GM19438 (cell line): ENCODE results near the gene RAD23A.
"Not testable (repeated sequence)": the region's sequence is repeated elsewhere in the genome, so short reads cannot be mapped to it uniquely, and the experiment has no call there.

ENCODE experiments used
- ATAC-seq: cut with Tn5 transposase; IDR thresholded peaks from one replicate; pipeline ENCODE4 v1.9.1; 2021; ENCODE audit warnings: low read depth; ENCODE audit not compliant: unreplicated experiment

The RAD23A gene

DNA sequence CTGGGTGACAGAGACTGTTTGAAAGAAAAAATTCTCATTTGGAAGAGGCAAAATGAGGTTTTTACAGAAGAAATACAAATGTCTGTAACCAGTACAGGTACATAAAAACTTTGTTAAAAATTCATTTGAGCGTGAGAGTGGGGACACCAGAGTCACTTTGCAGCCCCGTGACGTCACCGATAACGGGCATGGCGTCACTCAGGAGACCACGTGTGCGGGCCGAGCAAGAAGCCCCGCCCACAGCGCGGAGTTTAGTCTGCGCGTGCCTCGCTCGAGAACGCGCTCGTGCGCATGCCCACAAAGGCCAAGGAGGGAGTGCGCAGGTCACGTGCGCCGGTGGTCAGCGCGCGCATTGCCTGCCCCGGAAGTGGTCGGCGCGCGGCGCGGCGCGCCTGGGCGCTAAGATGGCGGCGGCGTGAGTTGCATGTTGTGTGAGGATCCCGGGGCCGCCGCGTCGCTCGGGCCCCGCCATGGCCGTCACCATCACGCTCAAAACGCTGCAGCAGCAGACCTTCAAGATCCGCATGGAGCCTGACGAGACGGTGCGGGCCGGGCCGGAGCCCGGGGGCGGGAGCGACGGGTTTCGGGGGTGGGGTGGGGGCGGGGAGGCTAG is at the start of gene RAD23A:
TSS of gene RAD23A (plus strand) at position 384 of the 613 bp plus-strand sequence. CDS start at position 471, 87 bp downstream.
- peak; percentile 64 for ATAC-seq

DNA sequence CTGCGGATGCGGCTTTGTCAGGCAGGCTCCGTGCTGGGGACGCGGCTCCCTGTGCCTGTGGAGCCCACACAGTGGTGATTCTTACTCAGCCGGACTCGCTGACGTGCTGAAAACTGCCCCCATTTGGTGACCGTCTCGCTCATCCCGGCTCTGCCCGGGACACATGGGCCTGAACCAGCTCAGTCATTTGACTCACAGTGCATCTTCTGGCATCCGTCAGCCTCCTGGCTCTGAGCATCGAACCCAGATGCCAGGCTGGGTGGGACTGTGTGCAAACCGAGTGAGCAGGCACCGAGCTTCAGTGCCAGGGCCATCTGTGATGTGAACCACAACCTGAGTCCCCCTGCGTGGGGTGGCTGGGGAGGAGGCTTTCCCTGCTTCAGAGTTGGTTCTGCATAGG is 49.2 kb upstream of the RAD23A start:
- ATAC-seq: no peak

DNA sequence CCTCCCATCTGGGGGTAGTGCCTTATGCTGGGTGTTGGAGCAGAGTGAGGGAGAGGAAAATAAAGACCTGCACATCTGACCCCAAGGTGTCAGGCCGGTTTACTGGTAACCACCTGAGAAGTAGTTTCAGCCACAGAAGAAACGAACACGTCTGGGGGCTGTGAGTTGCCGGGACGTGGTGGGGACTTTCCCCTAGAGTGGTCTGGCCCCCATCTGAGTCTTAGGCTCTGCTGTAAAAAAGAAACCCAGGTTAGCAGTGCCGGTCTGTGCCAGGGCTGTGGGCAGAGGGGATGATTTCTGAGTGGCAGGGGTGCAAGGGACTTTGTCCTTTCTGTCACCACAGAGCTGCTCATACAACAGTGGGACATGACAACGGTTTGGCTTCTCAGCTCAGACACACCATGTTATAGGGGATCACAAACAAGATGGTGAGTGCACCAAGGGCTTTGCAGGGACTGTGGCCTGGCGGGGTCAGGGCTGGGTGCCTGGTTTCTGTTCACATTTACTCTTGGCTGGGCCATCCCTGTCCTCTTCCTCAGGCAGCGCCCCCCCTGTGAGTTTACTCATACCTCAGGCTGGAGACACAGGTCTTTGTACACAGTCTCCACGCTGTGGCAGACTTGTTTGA is 45.7 kb upstream of the RAD23A start:
- ATAC-seq: peak; percentile 89

DNA sequence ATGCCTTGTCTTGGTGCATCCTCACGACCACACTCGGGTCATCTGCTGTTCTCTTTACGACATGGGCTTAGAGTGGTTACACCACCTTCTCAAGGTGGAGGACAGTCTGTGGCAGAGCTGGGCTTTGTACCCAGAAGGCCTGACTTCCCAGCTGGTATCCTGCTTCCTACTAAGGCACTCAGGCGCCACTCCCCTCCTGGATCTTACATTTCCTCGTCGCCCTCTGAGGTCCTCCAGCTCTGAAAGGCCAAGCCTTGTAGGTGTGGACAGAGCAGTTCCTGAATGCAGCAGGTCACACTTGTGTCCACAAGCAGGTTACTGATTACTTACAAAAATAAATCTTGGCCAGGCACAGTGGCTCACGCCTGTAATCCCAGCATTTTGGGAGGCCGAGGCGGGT is 38.5 kb upstream of the RAD23A start:
- ATAC-seq: no peak

DNA sequence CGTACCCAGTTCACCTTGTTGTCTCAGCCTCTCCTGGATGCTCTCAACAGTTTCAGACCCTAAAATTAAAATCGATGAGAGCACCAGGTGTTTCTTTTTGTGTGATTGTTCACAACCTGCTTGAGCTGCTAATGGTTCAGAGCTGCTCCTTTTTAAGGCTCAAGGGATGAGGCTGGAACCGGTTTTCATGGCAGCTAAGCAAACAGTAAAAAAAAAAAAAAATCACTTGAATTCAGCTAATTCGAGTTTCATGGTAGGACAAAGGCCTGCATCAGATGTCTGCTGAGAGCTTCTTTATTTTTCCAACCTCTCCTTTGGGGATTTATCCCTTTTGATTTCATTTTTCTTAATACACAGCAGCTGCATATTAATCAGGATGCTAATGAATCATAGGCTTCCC is 33.1 kb upstream of the RAD23A start:
- no peak for ATAC-seq

DNA sequence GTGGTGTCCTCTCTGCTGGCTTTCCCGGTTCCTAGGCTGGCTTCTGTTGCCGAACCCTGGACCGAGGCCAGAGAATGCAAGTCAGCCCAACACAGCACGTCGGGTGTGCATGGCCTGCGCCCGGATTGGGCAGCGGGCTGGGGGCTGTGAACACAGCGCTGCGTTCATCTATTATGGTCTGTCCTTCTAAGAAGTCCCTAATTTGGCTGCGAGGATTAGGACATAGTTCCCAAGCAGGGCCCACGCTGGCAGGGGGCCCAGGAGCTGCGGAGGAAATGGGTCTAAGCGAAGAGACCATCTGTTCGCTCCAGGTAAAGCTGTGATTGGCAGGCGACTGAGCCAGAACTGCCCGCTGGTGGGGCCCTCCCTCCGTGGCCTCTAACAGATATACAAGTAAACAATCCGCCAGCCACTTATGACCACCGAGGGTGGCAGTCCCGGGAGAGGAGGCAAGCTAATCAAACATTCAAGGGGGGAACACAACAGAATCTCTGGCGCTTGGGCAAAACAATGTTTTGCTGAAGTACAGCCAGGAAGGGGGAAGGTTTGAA is 32.6 kb upstream of the RAD23A start:
- no peak for ATAC-seq

DNA sequence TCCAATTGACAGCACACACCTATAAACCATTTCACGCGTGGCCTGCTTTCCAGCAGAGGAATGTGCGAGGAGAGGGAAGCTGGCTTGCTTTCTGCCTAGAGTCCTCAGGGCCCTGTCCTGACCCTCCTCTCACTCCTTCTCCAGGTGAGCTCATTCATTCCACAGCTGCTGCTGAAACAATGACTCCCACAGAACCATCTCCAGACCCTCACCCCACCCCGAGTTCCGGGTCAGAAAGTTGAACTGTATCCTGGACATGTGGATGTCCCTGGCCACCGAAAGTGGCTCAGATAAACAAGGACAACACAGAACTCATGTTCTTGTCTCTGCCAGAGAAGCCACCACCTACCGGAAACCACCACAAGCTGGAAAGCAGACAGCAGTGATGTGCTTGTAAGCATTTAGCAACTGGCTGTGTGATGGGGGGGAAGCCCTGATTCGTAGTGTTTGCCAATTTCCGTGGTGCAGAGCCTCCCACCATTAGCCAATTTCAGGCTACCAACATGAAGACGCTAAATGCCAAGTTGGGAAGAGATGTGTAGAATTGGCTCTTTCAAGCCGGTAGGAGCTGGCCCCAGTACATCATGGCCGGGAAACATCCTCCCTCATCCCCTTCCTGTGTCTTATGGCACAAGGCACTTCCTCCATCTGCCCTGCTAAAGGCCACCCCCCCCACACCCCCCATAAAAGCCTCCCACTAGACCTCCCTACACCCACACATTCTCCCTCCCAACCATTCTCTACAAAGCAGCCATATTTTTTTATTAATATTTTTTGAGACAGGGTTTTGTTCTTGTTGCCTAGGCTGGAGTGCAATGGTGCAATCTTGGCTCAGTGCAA is 31.6 kb upstream of the RAD23A start:
- no peak for ATAC-seq

DNA sequence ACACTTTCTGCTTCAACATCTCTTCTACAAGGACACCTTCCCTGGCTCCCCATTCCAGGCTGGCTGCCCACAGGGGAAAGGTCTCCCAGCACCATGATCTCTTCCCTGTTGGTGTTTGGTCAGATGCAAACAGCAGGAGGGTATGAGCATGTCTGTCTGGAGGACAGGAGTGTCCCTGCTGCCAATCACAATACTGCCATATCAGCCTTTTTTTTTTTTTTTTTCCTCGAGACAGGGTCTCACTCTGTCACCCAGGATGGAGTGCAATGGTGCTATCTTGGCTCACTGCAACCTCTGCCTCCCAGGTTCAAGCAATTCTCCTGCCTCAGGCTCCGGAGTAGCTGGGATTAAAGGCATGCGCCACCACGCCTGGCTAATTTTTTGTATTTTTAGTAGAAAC is 29.8 kb upstream of the RAD23A start:
- not testable (repeated sequence) for ATAC-seq

DNA sequence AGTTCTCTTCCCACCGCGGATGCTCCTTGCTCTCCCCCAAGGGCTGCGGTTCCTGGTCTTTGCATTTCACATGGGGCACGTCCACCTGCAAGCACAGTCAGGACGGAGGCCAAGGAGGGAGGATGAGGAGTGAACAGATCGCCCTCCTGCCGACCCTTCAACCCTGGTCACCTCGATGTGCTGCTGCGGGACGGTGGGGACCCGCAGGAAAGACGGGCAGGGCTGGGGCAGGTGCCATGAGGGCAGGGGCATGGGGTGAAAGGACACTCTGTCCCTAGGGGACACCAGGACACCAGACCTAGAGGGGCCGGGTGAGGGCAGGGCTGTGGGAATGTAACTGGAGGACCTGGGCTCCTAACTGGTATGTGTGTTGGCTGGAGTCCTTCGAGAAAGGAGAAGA is 27.4 kb upstream of the RAD23A start:
- no peak for ATAC-seq

DNA sequence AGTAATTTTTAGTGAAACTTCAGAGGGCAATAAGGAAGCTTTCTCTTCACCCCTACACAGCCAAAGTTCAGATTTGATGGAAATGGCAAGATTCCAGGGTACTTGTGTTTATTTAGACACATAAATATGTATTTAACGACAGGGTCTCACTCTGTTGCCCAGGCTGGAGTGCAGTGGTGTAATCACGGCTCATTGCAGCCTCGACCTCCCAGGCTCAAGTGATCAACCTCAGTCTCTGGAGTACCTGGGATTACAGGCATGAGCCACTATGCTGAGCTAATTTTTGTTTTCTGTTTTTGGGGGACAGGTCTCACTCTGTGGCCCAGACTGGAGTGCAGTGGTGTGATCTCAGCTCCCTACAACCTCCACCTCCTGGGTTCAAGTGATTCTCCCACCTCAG is 24.6 kb upstream of the RAD23A start:
- no peak for ATAC-seq

DNA sequence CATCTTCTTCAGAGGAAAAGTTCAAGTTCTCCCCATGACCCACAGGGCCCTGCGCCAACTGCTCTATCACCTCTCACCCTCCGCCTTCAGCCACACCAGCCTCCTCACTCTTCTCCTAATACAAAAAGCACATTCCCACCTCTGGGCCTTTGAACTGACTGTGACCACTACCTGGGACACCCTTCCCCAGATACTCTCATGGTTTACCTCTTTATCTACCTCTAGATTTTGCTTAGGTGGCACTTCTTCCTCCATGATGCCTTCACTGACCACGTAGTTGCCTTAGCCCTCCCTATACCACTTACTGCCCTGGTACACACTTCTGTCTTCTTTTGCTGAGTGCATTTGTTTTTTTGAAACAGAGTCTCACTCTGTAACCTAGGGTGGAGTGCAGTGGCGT is 22.7 kb upstream of the RAD23A start:
- no peak for ATAC-seq

DNA sequence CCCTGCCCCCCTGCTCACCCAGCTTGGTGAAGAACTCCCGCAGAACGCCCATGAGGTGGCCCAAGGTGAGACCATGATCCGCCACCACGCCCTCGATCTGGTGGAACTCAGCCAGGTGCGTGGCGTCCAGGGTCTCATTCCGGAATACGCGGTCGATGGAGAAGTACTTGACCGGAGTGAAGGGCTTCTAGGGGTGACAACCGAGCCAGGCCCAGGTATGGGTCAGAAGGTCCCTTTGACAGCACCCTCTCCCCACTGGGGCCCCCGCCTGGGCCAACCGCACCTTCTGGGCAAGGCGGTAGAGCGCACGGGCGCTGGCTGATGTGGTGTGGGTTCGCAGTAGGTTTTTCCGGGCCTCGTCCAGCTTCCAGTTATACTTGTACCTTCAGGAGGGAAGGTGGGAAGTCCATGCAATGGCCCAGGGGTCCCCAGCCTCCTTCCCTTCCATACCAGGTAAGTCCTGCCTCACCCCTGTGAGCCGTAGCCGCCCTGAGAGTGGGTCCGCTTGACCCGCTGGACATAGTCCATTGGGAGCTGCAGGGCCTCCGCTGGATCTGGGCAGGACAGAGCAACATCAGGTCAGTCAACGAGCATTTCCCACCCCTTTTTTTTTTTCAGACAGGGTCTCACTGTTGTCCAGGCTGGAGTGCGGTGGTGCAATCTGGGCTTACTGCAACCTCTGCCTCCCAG is 20.9 kb upstream of the RAD23A start:
- ATAC-seq: no peak

DNA sequence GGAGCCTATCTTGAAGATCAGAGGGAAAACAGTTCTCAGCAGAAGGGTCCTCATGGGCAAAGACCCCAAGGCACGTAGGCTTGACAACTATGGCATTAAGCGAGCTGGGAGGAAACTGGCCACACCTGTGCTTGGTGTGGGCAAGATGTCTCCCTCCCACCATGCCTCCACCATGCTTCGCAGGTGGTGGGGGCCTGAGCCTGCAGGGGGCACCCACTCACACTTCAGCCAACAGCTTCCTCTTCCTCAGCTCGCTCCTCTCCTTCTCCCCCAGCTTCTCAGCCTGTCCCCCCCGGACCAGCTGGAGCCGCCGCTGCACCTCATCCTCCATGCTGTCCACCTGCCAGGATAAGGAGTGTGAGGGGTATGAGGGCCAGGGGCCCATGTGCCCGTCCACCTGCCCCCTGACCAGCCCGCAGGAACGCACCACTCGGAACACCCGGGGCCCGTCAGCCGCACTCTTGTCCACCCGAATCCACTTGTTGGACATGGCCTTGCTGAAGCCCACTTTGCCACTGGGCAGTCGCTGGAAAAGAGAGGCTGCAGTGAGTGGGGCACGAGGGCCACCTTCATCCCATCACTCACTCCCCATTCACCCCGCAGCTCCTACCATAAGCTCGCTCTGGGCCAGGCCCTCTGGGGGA is 15.5 kb upstream of the RAD23A start:
- ATAC-seq: no peak

DNA sequence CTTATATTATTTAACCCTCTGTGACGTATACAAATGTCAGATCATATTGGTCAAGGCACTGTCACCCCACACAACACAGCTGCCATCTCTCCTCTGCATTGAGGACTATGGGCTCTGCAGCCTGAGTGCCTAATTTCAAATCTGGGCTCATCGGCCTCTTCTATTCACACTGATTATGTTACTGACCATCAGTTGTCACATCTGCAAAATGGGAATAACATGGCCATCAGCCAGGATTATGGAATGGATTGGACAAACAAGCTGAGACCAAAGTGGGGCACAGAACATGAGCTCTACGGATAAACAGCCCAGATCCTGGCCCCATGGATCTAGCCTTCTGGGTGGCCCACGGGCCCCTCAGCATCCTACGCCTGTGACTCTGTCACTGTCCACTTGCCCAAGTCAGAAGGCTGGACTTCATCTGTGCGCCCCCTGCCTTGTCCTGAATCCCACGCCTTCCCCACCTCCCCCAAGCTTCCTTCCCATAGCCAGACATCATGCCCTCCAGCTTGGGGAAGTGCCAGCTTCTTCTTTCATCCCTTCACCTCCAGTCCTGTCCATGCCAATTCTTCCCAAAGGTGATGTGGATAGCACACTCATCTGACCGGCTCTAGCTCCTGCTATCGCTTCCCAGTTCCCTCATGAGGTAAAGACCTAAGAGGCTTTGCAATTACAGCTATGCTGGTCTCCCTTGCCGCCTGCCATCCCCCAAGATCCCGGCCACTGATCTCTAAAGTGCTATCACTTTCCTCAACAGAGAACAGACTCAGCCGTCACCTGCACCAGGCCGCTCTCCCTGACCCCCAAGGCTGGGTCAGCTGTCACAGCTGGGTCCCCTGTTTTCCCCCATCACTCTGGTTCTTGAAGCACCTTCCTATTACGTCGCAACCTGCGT is 13.0 kb upstream of the RAD23A start:
- no peak for ATAC-seq

DNA sequence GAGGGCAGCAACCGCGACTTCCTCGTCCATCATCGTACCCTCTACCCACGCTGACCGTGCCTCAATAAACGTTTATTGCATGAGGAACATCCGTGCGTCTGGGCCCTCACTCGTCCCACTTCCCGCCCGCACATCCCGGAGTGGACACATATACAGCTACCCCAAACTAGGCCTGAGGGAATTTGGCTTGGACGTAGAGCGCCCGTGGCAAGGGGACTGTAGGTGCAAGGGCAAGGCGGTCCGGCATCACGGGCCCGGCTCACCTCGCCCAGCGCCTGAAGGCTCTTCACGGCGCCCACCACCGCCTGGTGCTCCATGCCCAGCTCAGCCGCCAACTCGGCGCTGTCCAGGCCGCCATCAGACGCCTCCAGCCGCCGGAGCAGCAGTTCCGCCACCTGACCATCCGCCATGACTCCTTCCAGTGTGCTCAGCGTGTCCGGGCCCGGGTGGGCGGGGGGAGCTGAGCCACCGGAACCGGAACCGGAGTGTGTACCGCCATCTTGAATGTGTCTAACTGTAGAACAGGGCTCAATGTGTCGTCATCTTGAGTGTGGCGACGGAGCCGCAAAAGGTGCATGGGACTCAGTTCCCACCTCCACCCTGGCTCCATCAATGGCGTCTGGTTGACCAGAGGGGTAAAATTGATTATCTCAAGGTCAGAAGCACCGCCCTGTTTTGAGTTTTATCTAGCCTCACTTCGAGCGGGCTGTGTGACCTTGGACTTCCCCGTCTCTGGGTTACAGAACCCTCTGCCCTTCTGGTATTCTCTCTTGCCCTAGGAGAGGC is 12.2 kb upstream of the RAD23A start, which contains the start of gene FARSA:
TSS of gene FARSA (minus strand) at position 425 of the 786 bp plus-strand sequence. CDS start at position 410, 15 bp downstream.
- ATAC-seq: no peak

DNA sequence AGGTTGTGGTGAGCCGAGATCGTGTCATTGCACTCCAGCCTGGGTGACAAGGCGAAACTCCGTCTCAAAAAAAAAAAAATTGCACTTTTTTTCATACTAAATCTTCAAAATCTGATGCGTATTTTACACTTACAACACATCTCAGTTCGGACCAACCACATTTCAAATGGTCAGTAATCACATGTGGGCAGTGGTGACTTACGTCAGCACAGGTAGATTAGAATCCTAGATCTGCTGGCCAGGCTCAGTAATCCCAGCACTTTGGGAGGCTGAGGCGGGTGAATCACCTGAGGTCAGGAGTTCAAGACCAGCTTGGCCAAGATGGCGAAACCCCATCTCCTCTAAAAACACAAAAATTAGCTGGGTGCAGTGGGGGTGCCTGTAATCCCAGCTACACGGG is 10.6 kb upstream of the RAD23A start:
- ATAC-seq: no peak

DNA sequence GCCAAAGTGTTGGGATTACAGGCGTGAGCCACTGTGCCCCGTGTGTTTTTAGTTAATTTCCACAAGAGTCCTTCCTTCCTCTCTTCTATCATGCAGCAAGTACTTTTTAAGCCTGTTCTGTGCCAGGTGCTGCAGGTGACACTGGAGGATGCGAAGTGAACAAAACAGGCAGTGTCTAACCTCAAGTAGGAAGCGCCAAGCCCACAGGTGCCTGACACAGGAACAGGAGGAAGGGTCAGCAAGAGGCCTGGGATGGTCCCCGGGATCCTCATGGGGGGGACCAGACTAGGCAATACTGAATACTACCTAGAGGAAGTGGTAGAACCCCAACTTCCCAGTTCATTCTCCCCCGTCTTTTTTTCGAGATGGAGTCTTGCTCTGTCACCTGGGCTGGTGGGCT is 9.1 kb upstream of the RAD23A start:
- no peak for ATAC-seq

DNA sequence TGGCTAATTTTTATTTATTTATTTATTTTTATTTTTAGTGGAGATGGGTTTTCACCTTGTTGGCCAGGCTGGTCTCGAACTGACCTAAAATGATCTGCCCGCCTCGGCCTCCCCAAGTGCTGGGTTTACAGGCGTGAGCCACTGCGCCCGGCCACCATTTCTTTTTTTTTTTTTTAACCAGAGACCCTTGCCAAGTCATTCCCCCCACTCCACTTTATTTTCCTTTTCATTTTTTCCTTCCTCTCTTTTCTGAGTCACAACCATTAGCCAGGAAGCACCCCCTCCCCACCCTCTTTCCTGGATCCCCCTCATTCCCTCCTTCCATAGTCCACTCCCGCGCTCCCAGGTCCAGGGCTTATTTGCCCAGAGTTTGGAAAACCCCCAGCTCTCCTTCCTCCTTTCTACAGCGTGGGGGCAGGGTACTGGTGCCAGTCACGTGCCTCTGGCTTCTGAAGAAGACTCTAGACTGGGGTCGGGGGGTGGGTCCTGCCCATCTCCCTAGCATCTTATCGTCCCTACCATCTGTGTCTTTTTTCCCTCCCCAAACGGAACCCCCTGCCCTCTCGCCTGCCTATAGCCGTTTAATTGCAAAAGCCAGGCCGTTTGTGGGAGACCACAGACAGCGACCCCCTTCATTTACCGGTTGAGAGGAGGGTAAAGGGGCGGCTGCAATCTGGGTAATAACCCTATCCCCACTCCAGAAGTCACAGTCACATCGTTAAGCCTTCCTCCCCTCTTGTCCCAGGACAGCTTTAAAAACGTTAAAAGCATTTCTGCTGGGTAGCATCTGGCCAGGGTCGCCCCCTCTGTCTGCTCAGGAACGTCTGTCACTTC is 8.4 kb upstream of the RAD23A start:
- ATAC-seq: no peak
